Activated naive CD8-positive, alpha-beta T cell treated with anti-CD3 and anti-CD28 coated beads, Interleukin-2, amount 10 ng/mL, durations not matched to agents 7 days and 5 days (primary cell): ENCODE data around the gene USP15. TPM values are rescaled to one million over a fixed set of nuclear protein-coding genes. Genes with fewer than 3 reads are reported as not detected.
"Not testable (repeated sequence)": the region's sequence is repeated elsewhere in the genome, so short reads cannot be mapped to it uniquely, and the experiment has no call there.

Source experiments
- ATAC-seq: fragments of 150-1000 bp; cut with Tn5 transposase; one replicate; pipeline ENCODE4 v1.10.0; 2021; ENCODE audit warnings: low read depth, moderate library complexity
- POLR2A ChIA-PET: fragments of 350-600 bp; sonication (Branson Sonifier 250); formaldehyde crosslinking; loops from one replicate; lab custom pipeline; 2021; ENCODE audit warnings: antibody characterized with exemption; lab: Charles Lee
- DNase-seq: peaks from one replicate; pipeline ENCODE4 v3.0.0; 2021
- H3K27ac Mint-ChIP-seq: one replicate; pipeline ENCODE4 v1.8.0; 2022; ENCODE audit warnings: mild to moderate bottlenecking, mixed read lengths
- H3K27me3 Mint-ChIP-seq: one replicate; pipeline ENCODE4 v1.8.0; 2022; ENCODE audit warnings: mild to moderate bottlenecking, moderate library complexity, mixed read lengths
- H3K36me3 Mint-ChIP-seq: one replicate; pipeline ENCODE4 v1.8.0; 2021; ENCODE audit warnings: mild to moderate bottlenecking, mixed read lengths
- H3K4me1 Mint-ChIP-seq: one replicate; pipeline ENCODE4 v1.8.0; 2021; ENCODE audit warnings: mixed read lengths
- H3K4me3 Mint-ChIP-seq: one replicate; pipeline ENCODE4 v1.8.0; 2022; ENCODE audit warnings: mild to moderate bottlenecking, moderate library complexity, mixed read lengths
- H3K9me3 Mint-ChIP-seq: one replicate; pipeline ENCODE4 v1.8.0; 2021; ENCODE audit warnings: mixed read lengths
- total RNA-seq, 2 experiments: library from RNA; stranded (reverse); gene quantifications; one replicate each; pipeline ENCODE4 v1.2.3, GENCODE V29; 2021

Gene USP15
- total RNA-seq, 2 experiments from 2014 or later = 163 TPM

- DNase-seq = peak; percentile 54
- ATAC-seq = peak; percentile 89
- peak overlapping the region; percentile 32 for H3K27ac Mint-ChIP-seq
- POLR2A ChIA-PET = interaction anchor here (0.6 to 3.1 kb wide), 3 partner anchors 31 to 184 kb away, joined by 3 to 10 read pairs (median 4); partner anchors contain the start of gene MON2
- peak overlapping the region; percentile 85 for H3K4me3 Mint-ChIP-seq
- no peaks in the 10 kb centered on the region for H3K36me3 Mint-ChIP-seq
- H3K9me3 Mint-ChIP-seq = no peaks in the 10 kb centered on the region
- H3K27me3 Mint-ChIP-seq = peaks cover 63% of the 10 kb centered on the region
- H3K4me1 Mint-ChIP-seq = peaks cover 22% of the 10 kb centered on the region
Measured at GRCh38 chr12:62435303-62436163, 175.3 kb downstream of the USP15 start.

GRCh38 chr12:62436164-62436503 lies 175.9 kb downstream of the USP15 start:
- Mint-ChIP-seq H3K4me3 (peak overlapping the region; percentile 85), H3K27me3 (peaks cover 60% of the 10 kb centered on the region), H3K27ac (no peak overlapping the region), H3K4me1 (peaks cover 22% of the 10 kb centered on the region), H3K9me3 (peaks cover 2% of the 10 kb centered on the region), H3K36me3 (no peaks in the 10 kb centered on the region)
- DNase-seq (no peak), ATAC-seq (no peak)
- POLR2A ChIA-PET = interaction anchor here (3.1 kb wide), 1 partner anchor 31 kb away, joined by 10 read pairs; the partner anchor contains the start of gene MON2

GRCh38 chr12:62438098-62438692 lies 178.0 kb downstream of the USP15 start:
- H3K27ac Mint-ChIP-seq = no peak overlapping the region
- peaks cover 51% of the 10 kb centered on the region for H3K27me3 Mint-ChIP-seq
- no peak overlapping the region for H3K4me3 Mint-ChIP-seq
- no peak for DNase-seq
- no peak for ATAC-seq
- peaks cover 3% of the 10 kb centered on the region for H3K36me3 Mint-ChIP-seq
- POLR2A ChIA-PET = interaction anchor here (3.1 kb wide), 1 partner anchor 29 kb away, joined by 10 read pairs; the partner anchor contains the start of gene MON2
- peaks cover 20% of the 10 kb centered on the region for H3K4me1 Mint-ChIP-seq
- H3K9me3 Mint-ChIP-seq = peaks cover 14% of the 10 kb centered on the region

- ATAC-seq = no peak
- H3K4me1 Mint-ChIP-seq = no peaks in the 10 kb centered on the region
- POLR2A ChIA-PET = no interaction called here
- peaks cover 3% of the 10 kb centered on the region for H3K36me3 Mint-ChIP-seq
- no peak overlapping the region for H3K27ac Mint-ChIP-seq
- H3K4me3 Mint-ChIP-seq = no peak overlapping the region
- peaks cover 22% of the 10 kb centered on the region for H3K9me3 Mint-ChIP-seq
- no peak for DNase-seq
- peaks cover 11% of the 10 kb centered on the region for H3K27me3 Mint-ChIP-seq
Measured at GRCh38 chr12:62446754-62447452, 186.7 kb downstream of the USP15 start.

- Mint-ChIP-seq H3K4me1 (no peaks in the 10 kb centered on the region), H3K27me3 (peaks cover 8% of the 10 kb centered on the region), H3K27ac (no peak overlapping the region), H3K4me3 (no peak overlapping the region), H3K9me3 (peaks cover 12% of the 10 kb centered on the region), H3K36me3 (peaks cover 3% of the 10 kb centered on the region)
- ATAC-seq (no peak), DNase-seq (no peak)
- POLR2A ChIA-PET = no interaction called here
Measured at GRCh38 chr12:62448436-62448835, 188.2 kb downstream of the USP15 start.

GRCh38 chr12:62455429-62455828 lies 195.2 kb downstream of the USP15 start:
- H3K36me3 Mint-ChIP-seq, H3K4me1 Mint-ChIP-seq, H3K27me3 Mint-ChIP-seq, POLR2A ChIA-PET, ATAC-seq, DNase-seq, H3K9me3 Mint-ChIP-seq, H3K27ac Mint-ChIP-seq, H3K4me3 Mint-ChIP-seq: not testable (repeated sequence)

GRCh38 chr12:62458626-62459025 lies 198.4 kb downstream of the USP15 start:
- no peak for ATAC-seq
- Mint-ChIP-seq H3K4me3 (no peak overlapping the region), H3K27ac (no peak overlapping the region), H3K36me3 (no peaks in the 10 kb centered on the region), H3K4me1 (no peaks in the 10 kb centered on the region), H3K9me3 (peaks cover 14% of the 10 kb centered on the region), H3K27me3 (peaks cover 5% of the 10 kb centered on the region)
- POLR2A ChIA-PET = interaction anchor here (0.7 kb wide), 1 partner anchor 59 kb away, joined by 3 read pairs; no protein-coding TSS in a partner anchor
- DNase-seq = no peak

GRCh38 chr12:62459976-62460375 lies 199.8 kb downstream of the USP15 start:
- Mint-ChIP-seq H3K4me1 (no peaks in the 10 kb centered on the region), H3K27ac (no peak overlapping the region), H3K9me3 (peaks cover 16% of the 10 kb centered on the region), H3K4me3 (no peak overlapping the region), H3K27me3 (peaks cover 5% of the 10 kb centered on the region), H3K36me3 (no peaks in the 10 kb centered on the region)
- ATAC-seq (no peak), DNase-seq (no peak)
- POLR2A ChIA-PET = no interaction called here

GRCh38 chr12:62461171-62461837 lies 201.1 kb downstream of the USP15 start:
- DNase-seq, H3K36me3 Mint-ChIP-seq, H3K27ac Mint-ChIP-seq, H3K27me3 Mint-ChIP-seq, ATAC-seq, H3K4me1 Mint-ChIP-seq, H3K4me3 Mint-ChIP-seq, POLR2A ChIA-PET: not testable (repeated sequence)
- H3K9me3 Mint-ChIP-seq = peaks cover 16% of the 10 kb centered on the region

- H3K4me3 Mint-ChIP-seq, H3K27ac Mint-ChIP-seq, H3K36me3 Mint-ChIP-seq, DNase-seq, ATAC-seq, POLR2A ChIA-PET, H3K27me3 Mint-ChIP-seq: not testable (repeated sequence)
- H3K4me1 Mint-ChIP-seq = peaks cover 10% of the 10 kb centered on the region
- peaks cover 16% of the 10 kb centered on the region for H3K9me3 Mint-ChIP-seq
Measured at GRCh38 chr12:62463252-62463651, 203.0 kb downstream of the USP15 start.
